GM12878 (cell line): Measurements from ENCODE around the gene HJV. TPM values are rescaled to one million over a fixed set of nuclear protein-coding genes. Genes with fewer than 3 reads are reported as not detected.
A peak's percentile ranks its signal among the peaks of the same experiment; 100 is the strongest.

Source experiments
- BMI1 ChIP-seq: fragments of 450-650 bp; IDR thresholded peaks from 2 replicates; pipeline ENCODE4 v1.6.1; 2016; ENCODE audit warnings: mild to moderate bottlenecking, moderate library complexity, borderline replicate concordance
- CREM ChIP-seq: IDR thresholded peaks from 2 replicates; pipeline ENCODE4 v1.6.1; 2014; ENCODE audit warnings: antibody characterized with exemption, low read depth
- ETV6 ChIP-seq, 2 experiments: fragments of 450-650 bp in 1 of 2; IDR thresholded peaks in 1 of 2; conservative IDR thresholded peaks in 1 of 2; 2 replicates each; pipeline ENCODE4 v1.6.1; 2014; ENCODE audit warnings: antibody characterized with exemption in 1 of 2, borderline replicate concordance in 1 of 2, low read depth in 1 of 2, mild to moderate bottlenecking in 1 of 2, moderate library complexity in 1 of 2
- FOXM1 ChIP-seq: IDR thresholded peaks from 2 replicates; pipeline ENCODE4 v1.6.1; 2012; ENCODE audit warnings: low read depth, mild to moderate bottlenecking, inconsistent platforms, low read length, moderate library complexity
- KAT2A ChIP-seq: conservative IDR thresholded peaks from 2 replicates; pipeline ENCODE4 v1.6.1; 2011; ENCODE audit warnings: low read depth, low read length; ENCODE audit not compliant: control insufficient read depth
- KDM1A ChIP-seq: fragments of 200-600 bp; sonication (generic); IDR thresholded peaks from 2 replicates; pipeline ENCODE4 v1.6.1; 2016; ENCODE audit warnings: borderline replicate concordance
- RCOR1 ChIP-seq: conservative IDR thresholded peaks from 2 replicates; pipeline ENCODE4 v1.6.1; 2012; ENCODE audit warnings: low read depth, low read length, improper control_type of control experiment
- RELA ChIP-seq: fragments of 450-650 bp; IDR thresholded peaks from 2 replicates; pipeline ENCODE4 v1.8.0; 2014; ENCODE audit warnings: borderline replicate concordance; ENCODE audit not compliant: partially characterized antibody
- TCF12 ChIP-seq: IDR thresholded peaks from 2 replicates; pipeline ENCODE4 v1.6.1; 2011; ENCODE audit warnings: low read depth, mild to moderate bottlenecking, low read length
- ZBED1 ChIP-seq: IDR thresholded peaks from 2 replicates; pipeline ENCODE4 v1.6.1; 2016; ENCODE audit warnings: borderline replicate concordance
- polyA plus RNA-seq, 11 experiments: library from polyadenylated mRNA; depleted of rRNA in 4 of 11; unstranded in 6 of 11; stranded (reverse) in 5 of 11; fragments of >200 nt; fragmentation: Nextera tagmentation in 4 of 11; fragmentation: Illumina TruSeq in 1 of 11; extraction: Ambion mirVana in 4 of 11; extraction: Trizol in 1 of 11; gene quantifications; 1 replicate in 1 of 11; 2 replicates in 10 of 11; pipeline versions ENCODE4 v1.2.1 to v1.2.3, GENCODE V29; 2011 to 2016; ENCODE audit warnings: inconsistent platforms in 2 of 11, missing spikeins in 2 of 11, low read depth in 1 of 11
- total RNA-seq, 4 experiments: library from RNA; depleted of rRNA in 3 of 4; stranded (reverse); fragments of >200 nt in 3 of 4; fragmentation: Illumina TruSeq in 1 of 4; extraction: Trizol in 1 of 4; gene quantifications; 2 replicates each; pipeline versions ENCODE4 v1.2.1 to v1.2.3, GENCODE V29; 2013 to 2021
- TF ChIP-seq, protein P1 (sequence below): fragments of 450-650 bp; IDR thresholded peaks from 2 replicates; pipeline ENCODE4 v1.6.1; 2016; ENCODE audit warnings: mild to moderate bottlenecking, moderate library complexity, borderline replicate concordance
- TF ChIP-seq, protein P2 (sequence below): IDR thresholded peaks from 2 replicates; pipeline ENCODE4 v1.6.1; 2011; ENCODE audit warnings: borderline replicate concordance, low read depth, mild to moderate bottlenecking, moderate library complexity, mixed read lengths, low read length; ENCODE audit not compliant: insufficient read depth; ENCODE audit errors: extremely low read length
- TF ChIP-seq, protein P3 (sequence below): fragments of 450-650 bp; IDR thresholded peaks from 2 replicates; pipeline ENCODE4 v1.6.1; 2017; ENCODE audit warnings: borderline replicate concordance
- TF ChIP-seq, protein P4 (sequence below): fragments of 450-650 bp; conservative IDR thresholded peaks from 2 replicates; pipeline ENCODE4 v1.6.1; 2017; ENCODE audit warnings: mild to moderate bottlenecking, moderate library complexity
- TF ChIP-seq, protein P5 (sequence below): IDR thresholded peaks from 2 replicates; pipeline ENCODE4 v1.6.1; 2011; ENCODE audit warnings: borderline replicate concordance, low read depth, mild to moderate bottlenecking, moderate library complexity, low read length; ENCODE audit not compliant: insufficient read depth, poor library complexity, severe bottlenecking
- TF ChIP-seq, protein P6 (sequence below): fragments of 450-650 bp; formaldehyde crosslinking; IDR thresholded peaks from 2 replicates; pipeline ENCODE4 v1.4.0; 2022; ENCODE audit warnings: mild to moderate bottlenecking, moderate library complexity

Gene HJV
- total and polyA plus RNA-seq, 10 of the 15 experiments (the other 5 are each of a cell fraction or from before 2014, with no cell fraction given): not detected

DNA sequence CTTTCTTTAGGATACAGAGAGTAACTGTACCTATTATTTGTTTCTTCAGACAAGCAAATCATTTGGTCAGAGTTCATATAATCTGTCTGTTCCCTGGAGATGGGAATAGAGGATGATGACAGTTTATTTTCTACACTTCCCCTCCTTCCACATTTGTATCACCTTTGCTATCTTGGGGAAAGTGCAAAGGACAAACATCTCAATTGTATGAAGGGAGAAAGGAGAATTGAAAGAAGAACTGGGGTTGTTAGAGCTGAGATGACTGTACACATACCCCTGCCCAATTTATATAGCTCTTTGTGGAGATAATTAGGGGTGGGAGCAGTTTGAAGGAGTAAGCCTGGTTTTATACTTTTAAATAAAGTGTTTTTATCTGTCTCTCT lies 43.1 kb downstream of the HJV start (continued):
- TF ChIP-seq BMI1 (peak; percentile 21; the same call in 1 of the 2 replicates), ETV6 (conservative IDR thresholded peaks at IDR 0.05 in 1 of 2, IDR thresholded peaks at IDR 0.05 in 1 of 2; ENCODE audit: borderline replicate concordance in 1 of 2, low read depth in 1 of 2) (no peak), RELA (no peak), TCF12 (no peak), CREM (no peak), ZBED1 (no peak), KDM1A (no peak), RCOR1 (no peak), KAT2A (no peak), FOXM1 (no peak)
- TF ChIP-seq, protein P1, sequence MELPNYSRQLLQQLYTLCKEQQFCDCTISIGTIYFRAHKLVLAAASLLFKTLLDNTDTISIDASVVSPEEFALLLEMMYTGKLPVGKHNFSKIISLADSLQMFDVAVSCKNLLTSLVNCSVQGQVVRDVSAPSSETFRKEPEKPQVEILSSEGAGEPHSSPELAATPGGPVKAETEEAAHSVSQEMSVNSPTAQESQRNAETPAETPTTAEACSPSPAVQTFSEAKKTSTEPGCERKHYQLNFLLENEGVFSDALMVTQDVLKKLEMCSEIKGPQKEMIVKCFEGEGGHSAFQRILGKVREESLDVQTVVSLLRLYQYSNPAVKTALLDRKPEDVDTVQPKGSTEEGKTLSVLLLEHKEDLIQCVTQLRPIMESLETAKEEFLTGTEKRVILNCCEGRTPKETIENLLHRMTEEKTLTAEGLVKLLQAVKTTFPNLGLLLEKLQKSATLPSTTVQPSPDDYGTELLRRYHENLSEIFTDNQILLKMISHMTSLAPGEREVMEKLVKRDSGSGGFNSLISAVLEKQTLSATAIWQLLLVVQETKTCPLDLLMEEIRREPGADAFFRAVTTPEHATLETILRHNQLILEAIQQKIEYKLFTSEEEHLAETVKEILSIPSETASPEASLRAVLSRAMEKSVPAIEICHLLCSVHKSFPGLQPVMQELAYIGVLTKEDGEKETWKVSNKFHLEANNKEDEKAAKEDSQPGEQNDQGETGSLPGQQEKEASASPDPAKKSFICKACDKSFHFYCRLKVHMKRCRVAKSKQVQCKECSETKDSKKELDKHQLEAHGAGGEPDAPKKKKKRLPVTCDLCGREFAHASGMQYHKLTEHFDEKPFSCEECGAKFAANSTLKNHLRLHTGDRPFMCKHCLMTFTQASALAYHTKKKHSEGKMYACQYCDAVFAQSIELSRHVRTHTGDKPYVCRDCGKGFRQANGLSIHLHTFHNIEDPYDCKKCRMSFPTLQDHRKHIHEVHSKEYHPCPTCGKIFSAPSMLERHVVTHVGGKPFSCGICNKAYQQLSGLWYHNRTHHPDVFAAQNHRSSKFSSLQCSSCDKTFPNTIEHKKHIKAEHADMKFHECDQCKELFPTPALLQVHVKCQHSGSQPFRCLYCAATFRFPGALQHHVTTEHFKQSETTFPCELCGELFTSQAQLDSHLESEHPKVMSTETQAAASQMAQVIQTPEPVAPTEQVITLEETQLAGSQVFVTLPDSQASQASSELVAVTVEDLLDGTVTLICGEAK: no peak
- TF ChIP-seq, protein P2, sequence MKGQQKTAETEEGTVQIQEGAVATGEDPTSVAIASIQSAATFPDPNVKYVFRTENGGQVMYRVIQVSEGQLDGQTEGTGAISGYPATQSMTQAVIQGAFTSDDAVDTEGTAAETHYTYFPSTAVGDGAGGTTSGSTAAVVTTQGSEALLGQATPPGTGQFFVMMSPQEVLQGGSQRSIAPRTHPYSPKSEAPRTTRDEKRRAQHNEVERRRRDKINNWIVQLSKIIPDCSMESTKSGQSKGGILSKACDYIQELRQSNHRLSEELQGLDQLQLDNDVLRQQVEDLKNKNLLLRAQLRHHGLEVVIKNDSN: no peak
- TF ChIP-seq, protein P3, sequence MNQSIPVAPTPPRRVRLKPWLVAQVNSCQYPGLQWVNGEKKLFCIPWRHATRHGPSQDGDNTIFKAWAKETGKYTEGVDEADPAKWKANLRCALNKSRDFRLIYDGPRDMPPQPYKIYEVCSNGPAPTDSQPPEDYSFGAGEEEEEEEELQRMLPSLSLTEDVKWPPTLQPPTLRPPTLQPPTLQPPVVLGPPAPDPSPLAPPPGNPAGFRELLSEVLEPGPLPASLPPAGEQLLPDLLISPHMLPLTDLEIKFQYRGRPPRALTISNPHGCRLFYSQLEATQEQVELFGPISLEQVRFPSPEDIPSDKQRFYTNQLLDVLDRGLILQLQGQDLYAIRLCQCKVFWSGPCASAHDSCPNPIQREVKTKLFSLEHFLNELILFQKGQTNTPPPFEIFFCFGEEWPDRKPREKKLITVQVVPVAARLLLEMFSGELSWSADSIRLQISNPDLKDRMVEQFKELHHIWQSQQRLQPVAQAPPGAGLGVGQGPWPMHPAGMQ: no peak
- TF ChIP-seq, protein P4, sequence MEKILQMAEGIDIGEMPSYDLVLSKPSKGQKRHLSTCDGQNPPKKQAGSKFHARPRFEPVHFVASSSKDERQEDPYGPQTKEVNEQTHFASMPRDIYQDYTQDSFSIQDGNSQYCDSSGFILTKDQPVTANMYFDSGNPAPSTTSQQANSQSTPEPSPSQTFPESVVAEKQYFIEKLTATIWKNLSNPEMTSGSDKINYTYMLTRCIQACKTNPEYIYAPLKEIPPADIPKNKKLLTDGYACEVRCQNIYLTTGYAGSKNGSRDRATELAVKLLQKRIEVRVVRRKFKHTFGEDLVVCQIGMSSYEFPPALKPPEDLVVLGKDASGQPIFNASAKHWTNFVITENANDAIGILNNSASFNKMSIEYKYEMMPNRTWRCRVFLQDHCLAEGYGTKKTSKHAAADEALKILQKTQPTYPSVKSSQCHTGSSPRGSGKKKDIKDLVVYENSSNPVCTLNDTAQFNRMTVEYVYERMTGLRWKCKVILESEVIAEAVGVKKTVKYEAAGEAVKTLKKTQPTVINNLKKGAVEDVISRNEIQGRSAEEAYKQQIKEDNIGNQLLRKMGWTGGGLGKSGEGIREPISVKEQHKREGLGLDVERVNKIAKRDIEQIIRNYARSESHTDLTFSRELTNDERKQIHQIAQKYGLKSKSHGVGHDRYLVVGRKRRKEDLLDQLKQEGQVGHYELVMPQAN: no peak
- TF ChIP-seq, protein P5, sequence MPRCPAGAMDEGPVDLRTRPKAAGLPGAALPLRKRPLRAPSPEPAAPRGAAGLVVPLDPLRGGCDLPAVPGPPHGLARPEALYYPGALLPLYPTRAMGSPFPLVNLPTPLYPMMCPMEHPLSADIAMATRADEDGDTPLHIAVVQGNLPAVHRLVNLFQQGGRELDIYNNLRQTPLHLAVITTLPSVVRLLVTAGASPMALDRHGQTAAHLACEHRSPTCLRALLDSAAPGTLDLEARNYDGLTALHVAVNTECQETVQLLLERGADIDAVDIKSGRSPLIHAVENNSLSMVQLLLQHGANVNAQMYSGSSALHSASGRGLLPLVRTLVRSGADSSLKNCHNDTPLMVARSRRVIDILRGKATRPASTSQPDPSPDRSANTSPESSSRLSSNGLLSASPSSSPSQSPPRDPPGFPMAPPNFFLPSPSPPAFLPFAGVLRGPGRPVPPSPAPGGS: no peak
- TF ChIP-seq, protein P6, sequence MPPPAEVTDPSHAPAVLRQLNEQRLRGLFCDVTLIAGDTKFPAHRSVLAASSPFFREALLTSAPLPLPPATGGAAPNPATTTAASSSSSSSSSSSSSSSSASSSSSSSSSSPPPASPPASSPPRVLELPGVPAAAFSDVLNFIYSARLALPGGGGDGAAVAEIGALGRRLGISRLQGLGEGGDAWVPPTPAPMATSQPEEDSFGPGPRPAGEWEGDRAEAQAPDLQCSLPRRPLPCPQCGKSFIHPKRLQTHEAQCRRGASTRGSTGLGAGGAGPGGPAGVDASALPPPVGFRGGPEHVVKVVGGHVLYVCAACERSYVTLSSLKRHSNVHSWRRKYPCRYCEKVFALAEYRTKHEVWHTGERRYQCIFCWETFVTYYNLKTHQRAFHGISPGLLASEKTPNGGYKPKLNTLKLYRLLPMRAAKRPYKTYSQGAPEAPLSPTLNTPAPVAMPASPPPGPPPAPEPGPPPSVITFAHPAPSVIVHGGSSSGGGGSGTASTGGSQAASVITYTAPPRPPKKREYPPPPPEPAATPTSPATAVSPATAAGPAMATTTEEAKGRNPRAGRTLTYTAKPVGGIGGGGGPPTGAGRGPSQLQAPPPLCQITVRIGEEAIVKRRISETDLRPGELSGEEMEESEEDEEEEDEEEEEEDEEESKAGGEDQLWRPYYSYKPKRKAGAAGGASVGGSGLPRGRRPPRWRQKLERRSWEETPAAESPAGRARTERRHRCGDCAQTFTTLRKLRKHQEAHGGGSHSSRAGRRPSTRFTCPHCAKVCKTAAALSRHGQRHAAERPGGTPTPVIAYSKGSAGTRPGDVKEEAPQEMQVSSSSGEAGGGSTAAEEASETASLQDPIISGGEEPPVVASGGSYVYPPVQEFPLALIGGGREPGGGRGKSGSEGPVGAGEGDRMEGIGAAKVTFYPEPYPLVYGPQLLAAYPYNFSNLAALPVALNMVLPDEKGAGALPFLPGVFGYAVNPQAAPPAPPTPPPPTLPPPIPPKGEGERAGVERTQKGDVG (CRISPR knock-in tag): no peak
